GM11168 (cell line): ENCODE measurements around the gene BIRC2.

Experiments used
- in situ Hi-C: fragments of 300-500 bp; cut with MboI; formaldehyde crosslinking; loops from one replicate; pipeline ENCODE4 v1.12.0; 2022; ENCODE audit warnings: low sequenced_read_pairs; ENCODE audit not compliant: unreplicated experiment

The BIRC2 gene

DNA sequence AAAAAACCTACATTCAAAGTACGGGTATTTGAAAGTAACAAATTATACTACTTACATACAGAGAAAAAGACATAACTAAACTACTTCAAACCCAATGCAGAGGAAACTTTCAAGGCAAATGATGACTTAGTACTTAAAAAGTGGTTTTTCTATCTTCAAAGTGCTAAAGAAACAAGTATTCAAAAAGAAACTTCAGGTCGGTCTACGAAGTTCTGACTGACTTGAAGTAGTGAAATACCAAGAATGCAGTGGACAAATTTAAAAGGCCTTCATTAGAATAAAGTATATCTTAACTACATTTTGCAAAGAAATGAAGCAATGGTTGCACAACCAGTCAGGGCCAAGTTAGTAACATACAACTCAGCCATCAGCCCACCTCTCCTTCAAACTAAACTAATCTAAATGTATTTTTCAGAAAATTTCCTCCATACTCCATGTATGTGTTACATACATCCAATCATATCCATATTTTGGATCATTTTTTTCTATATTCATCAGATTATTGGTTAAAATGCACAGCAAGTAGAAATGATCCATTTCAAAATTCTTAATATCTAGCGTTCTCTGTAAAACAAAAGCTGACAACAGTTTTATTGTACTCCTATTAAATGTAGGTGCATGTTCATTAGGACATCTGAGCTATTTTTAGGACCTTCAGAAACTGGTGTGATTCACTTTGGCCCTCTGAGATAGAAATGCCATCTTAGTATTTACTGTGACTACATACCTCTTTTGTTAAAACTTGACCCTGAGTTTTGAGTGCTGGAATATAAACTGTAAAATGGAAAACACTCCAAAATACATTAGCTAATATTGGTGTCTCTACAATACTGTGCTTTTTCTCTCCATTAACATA is 49.9 kb downstream of the BIRC2 start:
- in situ Hi-C loops, result no loop called here

DNA sequence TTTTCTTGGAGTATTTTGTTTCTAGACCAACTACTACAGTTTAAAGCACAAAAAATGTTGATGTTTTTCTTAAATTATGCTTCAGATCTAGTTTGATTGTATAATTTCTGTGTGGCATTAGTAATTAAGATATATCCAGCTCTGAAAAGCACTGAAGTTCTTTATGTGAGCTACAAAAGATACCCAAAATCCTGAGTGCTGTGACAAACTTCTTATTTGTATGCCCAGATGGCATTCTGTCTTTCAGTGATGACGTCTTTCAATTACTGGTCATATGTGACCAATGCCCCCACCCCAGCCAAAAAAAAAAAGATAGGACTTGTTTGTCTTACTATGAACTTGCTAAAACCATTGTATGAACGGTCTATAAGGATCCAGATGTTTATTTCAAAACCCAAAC is 51.3 kb downstream of the BIRC2 start:
- in situ Hi-C loops, result no loop called here

DNA sequence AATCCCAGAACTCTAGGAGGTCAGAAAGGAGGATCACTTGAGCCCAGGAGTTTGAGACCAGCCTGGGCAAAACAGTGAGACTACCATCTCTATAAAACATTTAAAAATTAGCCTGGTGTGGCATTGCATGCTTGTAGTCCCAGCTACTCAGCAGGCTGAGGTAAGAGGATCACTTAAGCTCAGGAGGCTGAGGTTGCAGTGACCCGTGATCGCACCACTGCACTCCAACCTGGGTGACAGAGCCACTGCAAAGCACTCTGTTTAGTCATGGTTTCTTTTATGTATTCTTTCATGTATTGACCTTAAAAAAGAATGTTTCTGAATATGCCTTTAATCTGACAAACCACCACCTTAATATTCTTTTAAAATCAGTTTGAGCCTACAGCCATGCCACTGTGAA is 52.2 kb downstream of the BIRC2 start:
- in situ Hi-C loops, result no loop called here

DNA sequence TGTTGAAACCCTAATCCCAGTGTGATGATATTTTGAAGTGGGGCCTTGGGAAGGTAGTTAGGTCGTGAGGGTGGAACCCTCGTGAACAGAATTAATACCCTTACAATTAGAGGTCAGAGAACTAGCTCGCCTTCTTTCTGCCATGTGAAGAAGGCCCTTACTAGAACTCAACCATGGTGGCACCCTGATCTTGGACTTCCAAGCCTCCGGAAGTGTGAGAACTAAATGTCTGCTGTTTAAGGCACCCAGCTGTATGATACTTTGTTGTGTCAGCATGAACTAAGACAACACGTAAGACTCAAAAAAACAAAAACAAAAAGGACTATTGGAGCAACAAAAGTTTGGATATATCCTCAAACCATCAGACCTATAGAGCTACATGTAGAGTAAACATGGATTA is 53.6 kb downstream of the BIRC2 start:
- in situ Hi-C loops, result loop anchor here (5.0 kb wide), 1 partner anchor 97 kb away; no protein-coding TSS in a partner anchor

DNA sequence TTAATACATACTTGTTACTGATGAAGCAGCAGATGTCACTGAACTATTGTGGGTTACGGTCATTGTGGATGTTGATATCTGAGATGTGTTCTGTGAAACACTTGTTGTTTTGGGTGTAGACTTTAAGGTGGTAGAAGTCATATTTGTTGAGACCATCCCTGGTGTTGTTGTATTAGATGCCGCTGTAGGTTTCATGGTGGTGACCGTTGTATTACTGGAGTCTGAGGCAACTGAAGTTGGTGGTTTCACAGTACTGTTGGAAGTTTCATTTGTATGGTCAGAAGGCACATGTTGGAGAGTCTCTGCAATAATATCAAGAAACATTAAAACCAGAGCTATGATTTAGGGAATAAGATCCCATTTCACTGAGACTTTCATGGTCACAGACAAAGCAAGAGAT is 54.9 kb downstream of the BIRC2 start:
- in situ Hi-C loops, result loop anchor here (5.0 kb wide), 1 partner anchor 95 kb away; no protein-coding TSS in a partner anchor

DNA sequence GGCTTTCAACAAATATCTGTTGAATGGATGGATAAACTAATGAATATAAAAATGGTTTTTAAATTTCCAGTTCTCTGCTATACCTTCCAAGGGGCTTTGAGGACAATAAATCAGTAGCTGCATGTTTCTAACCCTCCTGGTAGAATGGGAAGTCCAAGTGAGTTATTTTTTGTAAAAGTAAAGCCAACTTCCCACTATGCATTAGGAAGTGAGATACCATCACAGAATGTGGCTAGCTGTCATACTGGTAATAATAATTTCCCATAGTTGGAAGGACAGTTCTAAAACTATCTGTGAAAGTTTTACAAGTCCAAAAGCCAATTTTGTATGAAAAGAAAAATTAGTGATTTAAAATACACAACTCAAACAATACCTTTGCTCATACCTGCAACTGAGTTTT is 55.5 kb downstream of the BIRC2 start:
- in situ Hi-C loops, result loop anchor here (5.0 kb wide), 1 partner anchor 95 kb away; no protein-coding TSS in a partner anchor

DNA sequence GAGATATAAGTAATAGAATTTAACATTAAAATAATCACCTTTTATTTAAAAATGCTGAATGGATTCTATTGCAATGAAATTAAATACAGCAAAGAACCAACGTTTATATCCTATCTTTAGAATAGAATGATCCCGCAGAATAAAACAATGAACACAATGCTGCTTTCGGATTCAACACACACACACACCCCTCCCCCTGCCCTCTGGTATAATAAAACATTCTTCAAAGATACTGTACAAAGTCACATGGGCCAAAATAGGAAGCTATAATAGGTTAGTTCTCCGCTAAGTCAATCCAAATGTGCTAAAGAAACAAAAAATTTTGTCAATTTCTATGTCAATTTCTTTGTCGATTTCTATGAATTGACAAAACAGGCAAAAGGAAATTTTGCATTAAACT is 58.5 kb downstream of the BIRC2 start:
- in situ Hi-C loops, result no loop called here

DNA sequence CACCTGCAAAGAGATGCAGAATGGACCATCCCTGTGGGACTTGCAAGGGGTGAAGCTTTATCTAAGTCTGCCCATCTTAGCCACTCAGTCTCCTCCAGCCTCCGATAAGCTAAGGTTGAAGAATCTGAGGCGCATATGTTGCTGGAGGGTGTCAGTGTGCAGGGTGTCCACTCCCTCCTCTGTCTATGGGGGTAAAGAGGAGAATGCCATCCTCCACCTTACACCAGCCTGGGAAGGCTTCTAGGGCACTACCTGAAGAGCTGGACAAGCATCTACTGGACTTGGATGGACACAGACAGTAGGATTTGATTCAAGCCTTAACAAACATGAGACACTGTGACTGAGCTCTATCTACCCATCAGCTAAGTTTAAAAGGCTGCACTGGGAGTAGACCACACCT is 59.1 kb downstream of the BIRC2 start:
- in situ Hi-C loops, result no loop called here

DNA sequence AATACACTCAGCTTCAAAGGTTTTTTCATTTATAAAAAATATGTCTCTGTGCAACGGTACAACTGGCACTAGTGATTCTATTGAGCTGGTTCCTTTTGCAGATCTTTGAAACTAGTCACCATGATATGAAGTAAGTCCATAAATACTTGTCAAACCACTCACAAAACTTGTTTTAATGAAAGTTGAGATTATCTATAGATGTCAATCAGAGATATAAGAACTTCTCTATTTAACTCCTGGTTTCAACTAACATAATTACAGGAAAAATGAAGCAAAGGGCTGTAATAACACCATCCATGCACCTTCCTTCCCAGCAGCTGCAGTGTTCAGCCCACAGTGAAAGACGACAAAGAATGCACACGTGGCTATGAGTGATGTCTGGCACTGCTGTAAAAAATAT is 60.9 kb downstream of the BIRC2 start:
- in situ Hi-C loops, result no loop called here

DNA sequence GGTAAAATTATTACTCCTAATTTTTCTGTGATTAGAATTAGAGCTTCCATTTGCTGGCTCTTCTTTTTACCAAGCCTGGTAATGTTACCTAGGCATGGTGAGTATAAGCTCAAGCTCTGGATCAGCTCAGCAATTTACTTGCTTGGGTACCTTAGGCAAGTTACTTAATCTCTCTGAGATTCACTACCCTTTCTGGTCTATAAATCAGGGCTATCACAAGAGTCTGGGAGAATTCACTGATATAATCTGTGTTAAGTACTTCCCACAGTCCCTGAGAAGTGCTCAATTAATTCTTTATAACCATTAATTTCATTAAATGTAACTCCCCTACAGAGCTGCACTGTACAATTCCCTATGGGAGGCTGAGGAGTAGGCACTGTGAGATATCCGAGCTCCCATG is 61.3 kb downstream of the BIRC2 start:
- in situ Hi-C loops, result no loop called here

DNA sequence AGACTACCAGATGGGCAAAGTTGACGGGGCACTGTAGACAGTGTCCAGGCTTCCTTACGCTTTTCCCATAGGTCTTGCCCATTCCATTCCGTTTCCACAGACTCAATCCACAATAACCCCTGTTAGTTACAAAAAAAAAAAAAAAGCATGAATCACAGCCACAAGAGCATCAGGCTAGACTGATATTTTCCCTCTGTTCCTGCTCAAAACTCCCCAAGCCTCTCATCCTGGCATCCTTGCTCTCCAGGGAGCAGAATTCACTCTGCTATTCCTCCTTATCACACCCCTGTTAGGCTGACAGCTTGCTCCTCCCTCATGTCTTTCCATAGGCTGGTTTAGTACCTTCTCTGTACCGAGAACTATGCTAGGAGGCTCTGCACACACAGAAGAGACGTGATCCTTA is 63.4 kb downstream of the BIRC2 start:
- in situ Hi-C loops, result no loop called here

DNA sequence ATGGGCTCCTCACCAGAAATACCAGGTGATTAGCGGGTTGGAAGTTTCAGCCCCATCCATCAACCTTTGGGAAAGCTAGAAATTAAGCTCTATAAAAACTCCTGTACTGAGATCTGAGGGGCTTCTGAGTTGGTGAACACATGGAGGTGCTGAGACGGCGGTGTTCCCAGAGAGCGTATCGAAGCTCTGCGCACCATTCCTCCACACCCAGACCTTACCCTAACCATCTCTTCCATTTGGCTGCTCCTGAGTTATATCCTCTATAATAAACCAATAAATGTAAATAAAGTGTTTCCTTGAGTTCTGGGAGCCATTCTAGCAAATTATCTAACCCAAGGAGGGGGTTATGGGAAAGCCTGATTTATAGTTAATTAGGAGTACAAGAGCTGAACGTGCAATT is 64.1 kb downstream of the BIRC2 start:
- in situ Hi-C loops, result no loop called here

DNA sequence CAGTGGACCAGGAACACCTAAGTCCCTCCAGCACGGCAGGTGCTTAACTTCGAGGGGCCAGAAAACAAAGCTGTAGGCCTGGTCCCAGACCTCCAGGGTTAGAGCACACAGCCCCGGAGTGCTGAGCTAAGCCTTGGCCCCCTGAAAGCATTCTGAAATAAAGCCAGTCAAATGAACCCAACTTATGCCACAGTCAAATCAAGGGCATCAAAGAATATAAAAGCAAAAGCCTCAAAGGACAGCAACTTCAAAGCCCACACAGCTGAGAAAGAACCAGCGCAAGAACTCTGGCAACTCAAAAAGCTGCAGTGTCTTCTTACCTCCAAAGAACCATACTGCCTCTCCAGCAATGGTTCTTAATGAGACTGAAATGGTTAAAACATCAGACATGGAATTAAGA is 66.5 kb downstream of the BIRC2 start:
- in situ Hi-C loops, result no loop called here

DNA sequence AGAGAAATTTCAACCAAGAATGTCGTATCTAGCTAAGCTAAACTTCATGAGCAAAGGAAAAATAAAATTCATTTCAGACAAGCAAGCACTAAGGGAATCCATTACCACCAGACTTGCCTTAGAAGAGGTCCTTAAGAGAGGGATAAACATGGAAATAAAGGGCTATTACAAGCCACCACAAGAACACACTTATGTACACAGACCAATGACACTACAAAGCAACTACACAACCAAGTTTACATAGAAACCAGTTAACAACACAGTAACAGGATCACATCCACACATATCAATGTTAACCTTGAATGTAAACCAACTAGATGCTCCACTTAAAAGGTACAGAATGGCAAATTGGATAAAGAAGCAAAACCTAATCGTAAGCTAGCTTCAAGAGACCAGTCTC is 67.5 kb downstream of the BIRC2 start:
- in situ Hi-C loops, result no loop called here

DNA sequence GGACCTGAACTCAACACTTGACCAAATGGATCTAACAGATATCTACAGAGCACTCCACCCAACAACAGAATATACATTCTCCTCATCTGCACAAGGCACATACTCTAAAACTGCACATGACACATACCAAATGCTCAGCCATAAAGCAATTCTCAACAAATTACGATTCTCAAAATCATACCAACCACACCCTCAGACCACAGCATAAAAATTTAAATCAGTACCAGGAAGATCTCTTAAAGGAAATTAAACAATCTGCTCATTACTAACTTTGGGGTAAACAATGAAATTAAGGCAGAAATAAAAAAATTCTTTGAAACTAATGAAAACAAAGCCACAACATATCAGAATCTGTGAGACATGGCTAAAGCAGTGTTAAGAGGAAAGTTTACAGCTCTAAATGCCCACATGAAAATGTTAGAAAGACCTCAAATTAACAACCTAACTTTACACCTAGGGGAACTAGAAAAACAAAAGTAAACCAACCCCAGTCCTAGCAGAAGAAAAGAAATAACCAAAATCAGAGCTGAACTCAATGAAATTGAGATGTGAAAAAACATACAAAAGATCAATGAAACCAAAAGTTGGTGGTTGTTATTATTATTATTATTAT is 68.4 kb downstream of the BIRC2 start:
- in situ Hi-C loops, result no loop called here

DNA sequence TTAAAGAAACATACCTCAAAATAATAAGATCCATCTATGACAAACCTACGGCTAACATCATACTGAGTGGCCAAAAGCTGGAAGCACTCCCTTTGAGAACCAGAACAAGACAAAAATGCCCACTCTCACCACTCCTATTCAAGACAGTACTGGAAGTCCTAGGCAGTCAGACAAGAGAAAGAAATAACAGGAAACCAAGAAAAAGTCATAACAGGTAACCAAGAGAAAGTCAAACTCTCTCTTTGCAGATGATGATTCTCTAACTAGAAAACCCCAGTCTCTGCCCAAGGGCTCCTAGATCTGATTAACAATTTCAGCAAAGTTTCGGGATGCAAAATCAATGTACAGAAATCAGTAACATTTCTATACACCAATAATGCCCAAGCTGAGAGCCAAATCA is 70.0 kb downstream of the BIRC2 start:
- in situ Hi-C loops, result no loop called here

DNA sequence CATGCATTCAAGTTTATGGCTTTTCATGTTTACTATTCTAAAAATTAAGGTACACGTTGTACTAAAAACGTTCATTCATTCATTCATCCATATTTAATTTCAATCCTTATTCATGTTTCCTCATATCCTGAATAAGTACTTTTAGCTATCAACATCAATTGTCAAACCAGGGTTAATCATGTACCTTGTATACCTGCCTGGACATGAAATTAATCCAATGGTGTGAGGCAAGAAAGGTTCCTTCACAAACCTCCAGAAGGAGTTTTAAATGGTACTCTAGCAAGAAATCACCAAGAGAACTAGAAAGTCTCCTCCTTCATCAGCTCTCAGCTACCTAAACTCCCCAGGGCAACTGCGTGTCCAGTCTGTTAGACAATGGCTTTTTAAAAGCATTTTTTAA is 72.2 kb downstream of the BIRC2 start:
- in situ Hi-C loops, result no loop called here

DNA sequence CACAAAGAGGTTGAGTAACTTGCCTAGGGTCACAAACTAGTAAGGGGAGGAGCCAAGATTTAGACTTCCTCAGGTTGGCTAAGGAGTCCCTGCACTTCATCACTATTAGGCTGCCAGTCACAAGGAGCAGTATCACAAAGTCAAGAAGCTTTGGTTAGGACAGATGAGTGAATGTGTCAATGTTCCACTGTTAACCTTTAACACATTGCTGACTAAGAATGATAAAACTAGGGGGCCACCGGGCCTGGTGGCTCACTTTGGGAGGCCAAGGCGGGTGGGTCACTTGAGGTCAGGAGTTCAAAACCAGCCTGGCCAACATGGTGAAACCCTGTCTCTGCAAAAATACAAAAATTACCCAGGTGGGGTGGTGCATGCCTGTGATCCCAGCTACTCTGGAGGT is 73.5 kb downstream of the BIRC2 start:
- in situ Hi-C loops, result no loop called here

DNA sequence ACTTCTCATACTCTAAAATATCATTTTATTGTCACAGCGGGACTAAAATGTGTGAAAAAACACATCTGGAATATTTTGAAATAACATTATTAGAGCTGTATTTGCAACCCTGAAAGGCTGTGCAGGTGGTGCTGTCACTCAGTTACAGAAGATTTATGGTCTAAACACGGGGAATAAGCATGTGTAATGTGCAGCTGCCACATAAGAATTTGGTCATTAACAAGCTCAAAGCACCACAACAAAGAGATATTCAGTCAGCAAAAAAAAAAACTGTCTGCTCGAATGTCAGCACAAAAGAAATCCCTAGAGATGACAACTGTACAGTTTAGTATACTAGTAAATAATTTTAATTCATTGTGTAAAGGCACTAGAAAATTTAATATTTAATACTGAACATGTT is 74.2 kb downstream of the BIRC2 start:
- in situ Hi-C loops, result no loop called here

DNA sequence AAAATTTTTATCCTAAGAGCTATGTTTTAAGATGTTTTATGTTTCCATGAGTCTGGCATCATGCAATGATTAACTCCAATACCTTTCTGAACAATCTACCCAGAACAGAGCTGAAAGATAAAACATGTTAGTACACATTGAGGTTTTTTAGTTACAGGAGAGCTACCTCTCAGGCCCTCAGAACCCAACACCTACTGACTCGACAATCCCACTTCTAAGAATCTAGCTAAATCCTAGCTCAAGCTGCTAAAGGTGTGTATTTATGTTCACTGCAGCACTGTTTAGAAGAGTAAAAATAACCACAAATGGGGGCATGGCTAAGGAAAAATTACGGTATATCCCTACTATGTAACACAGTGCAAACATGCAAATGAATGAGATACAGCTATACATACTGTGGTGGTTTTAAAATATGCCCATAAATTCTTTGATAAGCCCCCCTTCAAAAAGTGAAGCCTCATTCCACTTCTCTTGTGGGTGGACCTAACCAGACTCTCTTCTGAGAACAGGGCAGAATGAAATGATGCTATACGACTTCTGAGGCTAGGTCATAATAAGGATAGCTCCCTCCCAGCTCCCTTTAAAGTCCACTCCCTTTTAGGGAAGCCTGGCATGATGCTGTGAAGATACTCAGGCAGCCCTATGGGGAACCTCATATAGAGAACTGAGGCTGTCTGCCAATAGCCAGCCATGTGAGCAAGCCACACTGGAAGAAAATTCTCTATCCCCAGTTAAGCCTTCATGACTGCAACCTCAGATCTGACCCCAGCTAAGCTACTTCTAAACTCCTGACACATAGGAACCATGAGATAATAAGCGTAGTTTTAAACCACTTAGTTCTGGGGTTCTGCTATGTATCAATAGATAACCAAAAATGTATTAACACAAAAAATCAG is 76.1 kb downstream of the BIRC2 start:
- in situ Hi-C loops, result no loop called here

DNA sequence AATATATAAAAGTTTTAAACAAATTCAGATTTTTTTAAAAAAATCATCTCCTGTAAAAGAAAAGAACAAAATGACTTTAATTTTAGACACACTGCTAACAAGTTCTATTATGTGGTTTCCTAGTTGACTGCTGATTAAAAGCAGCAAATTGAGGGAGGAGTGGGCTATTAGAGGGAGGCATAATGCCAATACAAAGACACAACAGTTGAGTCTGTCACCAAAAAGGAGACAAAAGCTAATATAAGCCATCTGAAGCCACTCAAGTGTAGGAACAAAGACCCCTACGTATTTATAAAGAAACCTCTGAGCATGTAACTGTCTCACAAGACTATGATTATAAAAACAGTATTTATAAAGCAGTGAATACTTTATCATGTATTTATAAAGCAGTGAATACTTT is 76.9 kb downstream of the BIRC2 start:
- in situ Hi-C loops, result no loop called here
